K562 (cell line): ENCODE measurements around the gene LRRTM3. TPM values are rescaled to one million over a fixed set of nuclear protein-coding genes. Genes with fewer than 3 reads are reported as not detected.

Experiments used
- ATAC-seq: fragments of 200-7000 bp; cut with Tn5 transposase; 3 replicates; pipeline ENCODE4 v1.9.1; 2020; ENCODE audit warnings: moderate library complexity
- BruUV-seq: library from RNA; stranded (reverse); fragments of 400-500 nt; replicated peaks from 2 replicates; lab custom pipeline; 2021; lab: Mats Ljungman, UMichigan
- CTCF ChIA-PET: fragments of 300-600 bp; formaldehyde crosslinking; extraction: SDS; loops from one replicate; lab custom pipeline; 2021; ENCODE audit warnings: low intra/inter-chr PET ratio; lab: Yijun Ruan, JAX
- POLR2A ChIA-PET: fragments of 300-600, 350-650 bp; sonication (Branson Sonifier 250); formaldehyde crosslinking; extraction: SDS; loops from one replicate; lab custom pipeline; 2021; ENCODE audit warnings: antibody characterized with exemption, inconsistent platforms; lab: Yijun Ruan, JAX
- DNase-seq, 4 experiments: peaks; one replicate each; pipeline versions ENCODE4 v3.0.0 to v3.0.0-alpha.2; 2011 to 2018; ENCODE audit warnings: low spot score in 3 of 4, mixed read lengths in 3 of 4; ENCODE audit errors: extremely low read depth in 1 of 4
- FAIRE-seq: peaks from 2 replicates; lab custom pipeline; 2011; peaks lifted over from hg19 to GRCh38; lab: Jason Lieb, UNC
- H2AFZ ChIP-seq: 2 replicates; pipeline ENCODE4 v1.6.0; 2011; ENCODE audit warnings: low read depth, low read length, control low read depth, inconsistent platforms
- H3K27ac ChIP-seq: fragments of 200-600 bp; 3 replicates; pipeline ENCODE4 v1.8.0; 2011; ENCODE audit warnings: low read depth, mild to moderate bottlenecking, control low read depth, inconsistent platforms, low read length, moderate library complexity, mixed read lengths; ENCODE audit errors: extremely low read depth
- H3K27me3 ChIP-seq, 2 experiments: fragments of 300-600 bp in 1 of 2; 2 replicates in 1 of 2; 3 replicates in 1 of 2; pipeline versions ENCODE4 v1.6.0 to v1.8.0; 2011; ENCODE audit warnings: inconsistent platforms in 2 of 2, low read length in 2 of 2, mild to moderate bottlenecking in 1 of 2, mixed read lengths in 1 of 2, moderate library complexity in 1 of 2; ENCODE audit not compliant: control insufficient read depth in 2 of 2, insufficient read depth in 2 of 2
- H3K36me3 ChIP-seq: fragments of 300-600 bp; 3 replicates; pipeline ENCODE4 v1.8.0; 2011; ENCODE audit warnings: mild to moderate bottlenecking, low read length, inconsistent platforms; ENCODE audit not compliant: control insufficient read depth, insufficient read depth
- H3K4me1 ChIP-seq, 2 experiments: fragments of 200-600 bp in 1 of 2; replicated peaks in 1 of 2; 2 replicates in 1 of 2; 3 replicates in 1 of 2; pipeline versions ENCODE4 v1.5.1 to v1.8.0; 2011; ENCODE audit warnings: inconsistent platforms in 2 of 2, low read length in 2 of 2, mild to moderate bottlenecking in 1 of 2, mixed read lengths in 1 of 2, moderate library complexity in 1 of 2; ENCODE audit not compliant: control insufficient read depth in 2 of 2, insufficient read depth in 2 of 2
- H3K4me2 ChIP-seq: 2 replicates; pipeline ENCODE4 v1.6.1; 2011; ENCODE audit warnings: low read length, control low read depth, inconsistent platforms, mixed read lengths; ENCODE audit not compliant: insufficient read depth
- H3K4me3 ChIP-seq: fragments of 200-600 bp; sonication (generic), shearing (Covaris generic); 2 replicates; pipeline ENCODE4 v1.5.1; 2016; ENCODE audit warnings: control low read depth, inconsistent platforms
- H3K79me2 ChIP-seq: fragments of 200-600 bp; 3 replicates; pipeline ENCODE4 v1.8.0; 2011; ENCODE audit warnings: low read length, inconsistent platforms; ENCODE audit not compliant: control insufficient read depth, insufficient read depth
- H3K9ac ChIP-seq, 2 experiments: 2 replicates each; pipeline versions ENCODE4 v1.6.0 to v1.6.1; 2011; ENCODE audit warnings: low read depth in 2 of 2, low read length in 2 of 2, control low read depth in 1 of 2, inconsistent platforms in 1 of 2, mild to moderate bottlenecking in 1 of 2, mixed read lengths in 1 of 2; ENCODE audit not compliant: insufficient read depth in 1 of 2
- H3K9me1 ChIP-seq: one replicate; pipeline ENCODE4 v1.6.0; 2011; ENCODE audit warnings: inconsistent platforms, mild to moderate bottlenecking, low read length, moderate library complexity; ENCODE audit not compliant: control insufficient read depth, insufficient read depth
- H3K9me3 ChIP-seq: replicated peaks from 2 replicates; pipeline ENCODE4 v1.5.1; 2011; ENCODE audit warnings: low read depth, low read length, inconsistent platforms; ENCODE audit not compliant: control insufficient read depth, insufficient read depth
- H4K20me1 ChIP-seq: replicated peaks from 2 replicates; pipeline ENCODE4 v1.6.1; 2011; ENCODE audit warnings: low read length, inconsistent platforms, mixed read lengths; ENCODE audit not compliant: control insufficient read depth, insufficient read depth
- ASH1L ChIP-seq: fragments of 450-650 bp; IDR thresholded peaks from 2 replicates; pipeline ENCODE4 v1.6.1; 2018; ENCODE audit warnings: borderline replicate concordance, mild to moderate bottlenecking, low read depth; ENCODE audit not compliant: partially characterized antibody
- E2F4 ChIP-seq: sonication (generic); formaldehyde crosslinking; IDR thresholded peaks from 2 replicates; pipeline ENCODE4 v1.8.0; 2022; ENCODE audit warnings: mild to moderate bottlenecking, low read depth, missing genetic modification reagents
- EGR1 ChIP-seq: fragments of 450-650 bp; conservative IDR thresholded peaks from 2 replicates; pipeline ENCODE4 v1.6.1; 2017; ENCODE audit warnings: mild to moderate bottlenecking
- HEY1 ChIP-seq: fragments of 250-450 bp; sonication (Bioruptor Pico); IDR thresholded peaks from 2 replicates; pipeline ENCODE4 v1.5.0; 2020; ENCODE audit warnings: mild to moderate bottlenecking, moderate library complexity, borderline replicate concordance
- MLX ChIP-seq, 2 experiments: fragments of 450-650 bp in 1 of 2; sonication (generic) in 1 of 2; formaldehyde crosslinking; conservative IDR thresholded peaks; 2 replicates each; pipeline versions ENCODE4 v1.4.0 to v1.8.1; 2020 to 2022; ENCODE audit warnings: mild to moderate bottlenecking in 1 of 2, missing genetic modification reagents in 1 of 2
- MNT ChIP-seq, 2 experiments: fragments of 450-650 bp; conservative IDR thresholded peaks; 2 replicates each; pipeline ENCODE4 v1.6.1; 2017; ENCODE audit warnings: mild to moderate bottlenecking in 2 of 2, moderate library complexity in 2 of 2
- NR2C2 ChIP-seq, 2 experiments: fragments of 200-800 bp in 1 of 2; sonication (Bioruptor generic) in 1 of 2; sonication (generic) in 1 of 2; formaldehyde crosslinking in 1 of 2; IDR thresholded peaks; 2 replicates each; pipeline versions ENCODE4 v1.6.1 to v1.8.0; 2016 to 2022; ENCODE audit warnings: mild to moderate bottlenecking in 1 of 2, missing compliant biosample characterization in 1 of 2, missing genetic modification characterization in 1 of 2, missing genetic modification reagents in 1 of 2
- PKNOX1 ChIP-seq: fragments of 450-650 bp; IDR thresholded peaks from 2 replicates; pipeline ENCODE4 v1.6.1; 2016
- SMAD4 ChIP-seq: fragments of 250-450 bp; sonication (Bioruptor Pico); conservative IDR thresholded peaks from 2 replicates; pipeline ENCODE4 v1.8.0; 2021; ENCODE audit warnings: inconsistent platforms, mild to moderate bottlenecking, moderate library complexity
- TCF3 ChIP-seq: sonication (generic); formaldehyde crosslinking; IDR thresholded peaks from 2 replicates; pipeline ENCODE4 v1.4.0; 2020; ENCODE audit warnings: mild to moderate bottlenecking, missing genetic modification reagents
- TFAP4 ChIP-seq: sonication (generic); formaldehyde crosslinking; IDR thresholded peaks from 2 replicates; pipeline ENCODE4 v1.8.0; 2022; ENCODE audit warnings: missing genetic modification reagents, mild to moderate bottlenecking, moderate library complexity, borderline replicate concordance
- TRIM24 ChIP-seq, 2 experiments: fragments of 450-650 bp; IDR thresholded peaks; 2 replicates each; pipeline ENCODE4 v1.6.1; 2016
- U2AF1 ChIP-seq: fragments of 200-400 bp; formaldehyde crosslinking; optimal IDR thresholded peaks from 2 replicates; pipeline ENCODE3; 2017; ENCODE audit warnings: mild to moderate bottlenecking, low read depth, low read length, moderate library complexity
- XRCC4 ChIP-seq: IDR thresholded peaks from one replicate; pipeline ENCODE4 v1.6.1; 2011; ENCODE audit not compliant: insufficient read depth, insufficient read length; ENCODE audit errors: extremely low read depth
- ZNF133 ChIP-seq: fragments of 250-450 bp; sonication (Bioruptor Pico); IDR thresholded peaks from 2 replicates; pipeline ENCODE4 v1.4.0; 2020; ENCODE audit warnings: mild to moderate bottlenecking
- in situ Hi-C: fragments of 300-500 bp; cut with MboI; formaldehyde crosslinking; loops from 4 replicates; pipeline ENCODE4 v1.15.0; 2018; ENCODE audit warnings: inconsistent platforms, mixed read lengths
- intact Hi-C: fragments of 100-400 bp; cut with micrococcal nuclease; formaldehyde crosslinking; loops from 2 replicates; pipeline ENCODE4 v1.14.2; 2022
- polyA plus RNA-seq, 8 experiments: library from polyadenylated mRNA; depleted of rRNA in 4 of 8; stranded (reverse) in 5 of 8; unstranded in 3 of 8; fragments of >200 nt; fragmentation: Nextera tagmentation in 2 of 8; fragmentation: Illumina TruSeq in 1 of 8; extraction: Ambion mirVana in 2 of 8; extraction: Trizol in 1 of 8; gene quantifications; 2 replicates each; pipeline versions ENCODE4 v1.2.1 to v1.2.3, GENCODE V29; 2011 to 2014; ENCODE audit warnings: inconsistent platforms in 1 of 8, missing spikeins in 1 of 8
- total RNA-seq, 7 experiments: library from RNA; depleted of rRNA in 6 of 7; stranded (reverse); fragments of >200 nt in 6 of 7; fragmentation: Illumina TruSeq in 2 of 7; extraction: Trizol in 2 of 7; gene quantifications; 2 replicates each; pipeline versions ENCODE4 v1.2.1 to v1.2.3, GENCODE V29; 2011 to 2021; ENCODE audit warnings: low replicate concordance in 1 of 7

The LRRTM3 gene
- total and polyA plus RNA-seq, 9 of the 15 experiments (the other 6 are each of a cell fraction or from before 2014, with no cell fraction given): not detected

- Histone ChIP-seq H3K4me3 (no peak overlapping the region), H3K79me2 (no peaks in the 10 kb centered on the region), H3K9me1 (no peaks in the 10 kb centered on the region), H3K36me3 (no peaks in the 10 kb centered on the region), H3K4me2 (no peak overlapping the region), H3K4me1 (no peaks in the 10 kb centered on the region), H3K27me3 (no peaks in the 10 kb centered on the region), H3K9me3 (no peaks in the 10 kb centered on the region), H3K27ac (no peak overlapping the region), H3K9ac (no peak overlapping the region), H2AFZ (no peak overlapping the region), H4K20me1 (no peaks in the 10 kb centered on the region)
- in situ Hi-C loops (no loop called here), intact Hi-C loops (no loop called here)
- BruUV-seq: no TSS peak
- DNase-seq (no peak), FAIRE-seq (no peak), ATAC-seq (no peak)
- CTCF ChIA-PET: no interaction called here
- TF ChIP-seq E2F4 (CRISPR knock-in tag): no peak
- no peak for TF ChIP-seq TRIM24 (IDR thresholded peaks at IDR 0.05)
- TF ChIP-seq MNT (conservative IDR thresholded peaks at IDR 0.05): no peak
- TF ChIP-seq ASH1L: no peak
- TF ChIP-seq XRCC4: no peak
- TF ChIP-seq NR2C2 (CRISPR knock-in tag; IDR thresholded peaks at IDR 0.05): no peak
- TF ChIP-seq NR2C2 (tag; IDR thresholded peaks at IDR 0.05): no peak
- TF ChIP-seq EGR1: no peak
- TF ChIP-seq HEY1 (CRISPR knock-in tag): no peak
- no peak for TF ChIP-seq MLX (CRISPR knock-in tag; conservative IDR thresholded peaks at IDR 0.05)
- TF ChIP-seq TFAP4 (CRISPR knock-in tag): no peak
- no peak for TF ChIP-seq PKNOX1
- TF ChIP-seq TCF3 (CRISPR knock-in tag): no peak
- no peak for TF ChIP-seq SMAD4 (CRISPR knock-in tag)
- no peak for TF ChIP-seq U2AF1
- no peak for TF ChIP-seq ZNF133 (CRISPR knock-in tag)
- POLR2A ChIA-PET: no interaction called here
These were observed 96.3 kb downstream of the LRRTM3 start for GRCh38 chr10:67022099-67022498.
